OCI-LY7 (cell line): ENCODE data around the gene LHFPL2. TPM values are rescaled to one million over a fixed set of nuclear protein-coding genes. Genes with fewer than 3 reads are reported as not detected.

Experiments used
- BruUV-seq: library from RNA; stranded (reverse); fragments of 400-500 nt; replicated peaks from 2 replicates; lab custom pipeline; 2021; lab: Mats Ljungman, UMichigan
- CTCF ChIA-PET: fragments of 300-600 bp; sonication (Branson Sonifier 250); formaldehyde crosslinking; loops from one replicate; lab custom pipeline; 2022; ENCODE audit warnings: antibody characterized with exemption; ENCODE audit not compliant: unreplicated experiment; lab: Charles Lee
- POLR2A ChIA-PET: fragments of 300-600 bp; sonication (Branson Sonifier 250); formaldehyde crosslinking; loops from one replicate; lab custom pipeline; 2022; ENCODE audit warnings: antibody characterized with exemption; lab: Charles Lee
- DNase-seq: peaks from one replicate; pipeline ENCODE4 v3.0.0-alpha.2; 2015; ENCODE audit warnings: low spot score
- H2AFZ ChIP-seq: fragments of 200-600 bp; sonication (generic), shearing (Covaris generic); 2 replicates; pipeline ENCODE4 v1.6.1; 2014; ENCODE audit warnings: mild to moderate bottlenecking, antibody characterized with exemption, low read length, moderate library complexity
- H3K27ac ChIP-seq: fragments of 200-600 bp; sonication (generic); 2 replicates; pipeline ENCODE4 v1.5.1; 2014; ENCODE audit warnings: mixed run types, low read depth, mild to moderate bottlenecking, moderate library complexity, low read length, inconsistent platforms; ENCODE audit not compliant: poor library complexity, severe bottlenecking
- H3K36me3 ChIP-seq: fragments of 200-600 bp; sonication (generic); 2 replicates; pipeline ENCODE4 v1.6.1; 2014; ENCODE audit warnings: mild to moderate bottlenecking, antibody characterized with exemption, low read length, moderate library complexity, mixed read lengths; ENCODE audit not compliant: insufficient read depth
- H3K4me1 ChIP-seq: fragments of 200-600 bp; sonication (generic); 2 replicates; pipeline ENCODE4 v1.5.1; 2014; ENCODE audit warnings: mild to moderate bottlenecking, low read length; ENCODE audit not compliant: insufficient read depth, poor library complexity, severe bottlenecking
- H3K4me2 ChIP-seq: fragments of 200-600 bp; sonication (generic); 2 replicates; pipeline ENCODE4 v1.6.1; 2014; ENCODE audit warnings: mild to moderate bottlenecking, low read length
- H3K4me3 ChIP-seq: fragments of 200-600 bp; sonication (generic); 2 replicates; pipeline ENCODE4 v1.5.1; 2014; ENCODE audit warnings: mild to moderate bottlenecking, low read depth, low read length; ENCODE audit not compliant: poor library complexity, severe bottlenecking
- H3K79me2 ChIP-seq: fragments of 200-600 bp; sonication (generic); 2 replicates; pipeline ENCODE4 v1.6.1; 2016; ENCODE audit warnings: low read depth, mild to moderate bottlenecking, low read length, moderate library complexity, mixed read lengths; ENCODE audit not compliant: insufficient read depth
- H3K9me2 ChIP-seq: fragments of 200-600 bp; sonication (generic); 2 replicates; pipeline ENCODE4 v1.6.1; 2016; ENCODE audit warnings: mild to moderate bottlenecking, low read length, mixed read lengths; ENCODE audit not compliant: insufficient read depth
- H3K9me3 ChIP-seq: fragments of 200-600 bp; sonication (generic); 2 replicates; pipeline ENCODE4 v1.6.1; 2014; ENCODE audit warnings: mild to moderate bottlenecking, mixed run types, low read length, mixed read lengths
- H4K20me1 ChIP-seq: fragments of 200-600 bp; sonication (generic); 2 replicates; pipeline ENCODE4 v1.6.1; 2014; ENCODE audit warnings: mild to moderate bottlenecking, antibody characterized with exemption, low read length, moderate library complexity, mixed read lengths; ENCODE audit not compliant: insufficient read depth
- EZH2phosphoT487 ChIP-seq: fragments of 200-600 bp; sonication (generic); IDR thresholded peaks from 2 replicates; pipeline ENCODE4 v1.6.1; 2018; ENCODE audit warnings: low read depth, borderline replicate concordance, mild to moderate bottlenecking, mixed run types, antibody characterized with exemption, low read length, moderate library complexity, mixed read lengths
- intact Hi-C: fragments of 100-400 bp; cut with micrococcal nuclease; formaldehyde crosslinking; loops from one replicate; pipeline ENCODE4 v1.10.0; 2022; ENCODE audit not compliant: unreplicated experiment
- total RNA-seq, 2 experiments: library from RNA; depleted of rRNA in 1 of 2; stranded (reverse); fragments of >200 nt in 1 of 2; shearing (Covaris generic) in 1 of 2; gene quantifications; 2 replicates each; pipeline ENCODE4 v1.2.3, GENCODE V29; 2014 to 2022
- TF ChIP-seq, protein P1 (sequence below): fragments of 200-600 bp; sonication (generic); conservative IDR thresholded peaks from 2 replicates; pipeline ENCODE4 v1.5.1; 2014; ENCODE audit warnings: mild to moderate bottlenecking, antibody characterized with exemption, low read length, moderate library complexity, mixed read lengths

LHFPL2 gene
- total RNA-seq, 2 experiments from 2014 or later, result 12.2 to 24.0 TPM

DNA sequence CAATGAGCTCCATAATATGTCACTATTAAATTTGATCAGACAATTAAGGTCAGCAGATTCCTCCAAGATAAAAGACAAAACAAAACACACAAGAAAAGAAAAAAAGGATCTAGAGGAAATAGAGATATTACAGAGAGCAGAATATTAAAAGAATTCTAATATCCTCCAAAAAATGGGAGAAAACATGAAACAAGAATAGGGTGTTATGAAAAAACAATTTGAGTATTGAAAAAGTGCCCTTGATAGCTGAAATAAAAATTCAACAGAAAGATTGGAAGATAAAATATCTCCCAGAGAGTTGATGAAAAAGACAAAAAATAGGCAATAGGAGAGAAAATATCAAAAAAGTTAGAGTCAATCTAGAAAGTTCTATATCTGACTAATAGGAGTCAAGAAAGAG, 44.8 kb upstream of the LHFPL2 start:
- BruUV-seq, result no TSS peak
- Histone ChIP-seq H3K79me2 (peaks cover 6% of the 10 kb centered on the region; the same call in 1 of the 2 replicates), H3K4me3 (no peak overlapping the region), H3K4me2 (no peak overlapping the region), H3K9me3 (peaks cover 24% of the 10 kb centered on the region; the same call in 1 of the 2 replicates), H3K27ac (no peak overlapping the region), H4K20me1 (no peaks in the 10 kb centered on the region), H3K9me2 (no peaks in the 10 kb centered on the region), H3K36me3 (peaks cover 35% of the 10 kb centered on the region), H3K4me1 (peaks cover 32% of the 10 kb centered on the region), H2AFZ (no peak overlapping the region)
- TF ChIP-seq, protein P1, sequence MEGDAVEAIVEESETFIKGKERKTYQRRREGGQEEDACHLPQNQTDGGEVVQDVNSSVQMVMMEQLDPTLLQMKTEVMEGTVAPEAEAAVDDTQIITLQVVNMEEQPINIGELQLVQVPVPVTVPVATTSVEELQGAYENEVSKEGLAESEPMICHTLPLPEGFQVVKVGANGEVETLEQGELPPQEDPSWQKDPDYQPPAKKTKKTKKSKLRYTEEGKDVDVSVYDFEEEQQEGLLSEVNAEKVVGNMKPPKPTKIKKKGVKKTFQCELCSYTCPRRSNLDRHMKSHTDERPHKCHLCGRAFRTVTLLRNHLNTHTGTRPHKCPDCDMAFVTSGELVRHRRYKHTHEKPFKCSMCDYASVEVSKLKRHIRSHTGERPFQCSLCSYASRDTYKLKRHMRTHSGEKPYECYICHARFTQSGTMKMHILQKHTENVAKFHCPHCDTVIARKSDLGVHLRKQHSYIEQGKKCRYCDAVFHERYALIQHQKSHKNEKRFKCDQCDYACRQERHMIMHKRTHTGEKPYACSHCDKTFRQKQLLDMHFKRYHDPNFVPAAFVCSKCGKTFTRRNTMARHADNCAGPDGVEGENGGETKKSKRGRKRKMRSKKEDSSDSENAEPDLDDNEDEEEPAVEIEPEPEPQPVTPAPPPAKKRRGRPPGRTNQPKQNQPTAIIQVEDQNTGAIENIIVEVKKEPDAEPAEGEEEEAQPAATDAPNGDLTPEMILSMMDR, result no peak
- TF ChIP-seq EZH2phosphoT487, result no peak
- ChIA-PET POLR2A (interaction anchor here (1.1 kb wide), 1 partner anchor 25 kb away, joined by 3 read pairs; no protein-coding TSS in a partner anchor), CTCF (no interaction called here)
- intact Hi-C loops, result no loop called here
- no peak for DNase-seq

DNA sequence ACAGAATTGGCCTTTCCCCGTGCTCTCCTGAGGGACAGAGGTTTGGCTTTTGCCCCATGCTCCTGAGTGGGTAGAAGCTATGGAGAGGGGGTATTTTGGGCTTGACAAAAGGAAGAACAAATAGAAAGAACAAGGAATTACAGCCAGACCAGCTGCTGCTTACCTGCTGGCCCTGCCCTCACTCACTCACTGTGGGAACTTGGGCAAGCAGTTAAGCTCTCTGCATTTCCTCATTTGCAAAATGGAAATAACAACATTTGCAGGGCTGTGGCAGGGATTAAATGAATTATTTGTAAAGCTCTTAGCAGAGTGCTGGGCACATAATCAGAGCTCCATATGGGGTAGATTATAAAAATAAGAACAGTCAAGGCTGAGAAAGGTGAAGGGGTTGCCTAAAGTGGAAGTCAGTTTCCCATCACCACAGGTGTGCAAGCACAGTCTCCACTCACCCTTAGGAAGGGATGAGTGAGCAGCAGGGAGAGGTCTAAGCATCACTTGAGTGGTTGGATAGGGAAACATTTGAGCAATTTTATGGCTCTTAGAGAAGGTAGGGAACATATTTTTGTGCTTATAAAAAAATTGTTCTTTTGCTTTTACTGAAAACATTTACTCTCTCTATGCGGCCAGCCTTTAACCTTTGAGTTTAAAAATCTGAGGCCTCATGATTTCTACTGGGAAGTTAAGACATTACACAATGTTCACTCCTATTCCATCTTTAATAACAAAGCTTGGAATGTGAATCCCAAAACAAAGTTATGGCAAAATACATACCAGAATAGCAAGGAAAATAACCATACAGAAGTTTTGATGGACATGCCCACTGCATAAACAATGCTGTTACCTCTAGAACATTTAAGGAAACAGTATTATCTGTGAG, 42.8 kb upstream of the LHFPL2 start:
- H3K4me2 ChIP-seq, result peak overlapping the region; percentile 49
- no TSS peak for BruUV-seq
- H3K9me3 ChIP-seq, result peaks cover 11% of the 10 kb centered on the region; the same call in 1 of the 2 replicates
- TF ChIP-seq, protein P1, result no peak
- no peak for TF ChIP-seq EZH2phosphoT487
- H3K79me2 ChIP-seq, result peaks cover 6% of the 10 kb centered on the region; the same call in 1 of the 2 replicates
- H2AFZ ChIP-seq, result no peak overlapping the region
- H3K9me2 ChIP-seq, result no peaks in the 10 kb centered on the region
- ChIA-PET POLR2A (interaction anchor here (0.6 to 1.6 kb wide), 8 partner anchors 8 to 1382 kb away, joined by 3 to 7 read pairs (median 3); no protein-coding TSS in a partner anchor), CTCF (interaction anchor here (0.6 kb wide), 1 partner anchor 32 kb away, joined by 3 read pairs; no protein-coding TSS in a partner anchor)
- H4K20me1 ChIP-seq, result no peaks in the 10 kb centered on the region
- H3K36me3 ChIP-seq, result peaks cover 17% of the 10 kb centered on the region
- peak overlapping the region; percentile 21 for H3K27ac ChIP-seq
- no peak overlapping the region for H3K4me3 ChIP-seq
- no peak for DNase-seq
- intact Hi-C loops, result no loop called here
- peaks cover 32% of the 10 kb centered on the region for H3K4me1 ChIP-seq
